Esophagus muscularis mucosa (tissue), 4 donors: Measurements from ENCODE around the gene SNX3. TPM values are rescaled to one million over a fixed set of nuclear protein-coding genes. Genes with fewer than 3 reads are reported as not detected.
"Not testable (repeated sequence)": the region's sequence is repeated elsewhere in the genome, so short reads cannot be mapped to it uniquely, and the experiment has no call there.

Experiments
- DNase-seq: peaks from one replicate; pipeline ENCODE4 v3.0.0-alpha.2; 2017; ENCODE audit errors: extremely low spot score
- H3K27ac ChIP-seq, 4 donors: fragments of 200-600 bp; sonication (generic); replicated peaks in 1 of 4; 1 replicate in 3 of 4; 2 replicates in 1 of 4; pipeline ENCODE4 v1.5.1; 2016 to 2019; ENCODE audit warnings: mild to moderate bottlenecking in 1 of 4
- H3K27me3 ChIP-seq, 4 donors: fragments of 200-600 bp; sonication (generic); one replicate each; pipeline versions ENCODE4 v1.5.1 to v1.6.0; 2016 to 2019
- H3K36me3 ChIP-seq, 4 donors: fragments of 200-600 bp; sonication (generic); one replicate each; pipeline ENCODE4 v1.5.1; 2016 to 2019
- H3K4me1 ChIP-seq, 4 donors: fragments of 200-600 bp; sonication (generic); one replicate each; pipeline ENCODE4 v1.5.1; 2016 to 2019
- H3K4me3 ChIP-seq, 4 donors: fragments of 200-600 bp; sonication (generic); 1 replicate in 2 of 4; 2 replicates in 2 of 4; pipeline ENCODE4 v1.5.1; 2016 to 2019; ENCODE audit warnings: mild to moderate bottlenecking in 4 of 4, moderate library complexity in 1 of 4
- H3K9me3 ChIP-seq, 4 donors: fragments of 200-600 bp; sonication (generic); 1 replicate in 3 of 4; 2 replicates in 1 of 4; pipeline ENCODE4 v1.5.1; 2016 to 2019
- EP300 ChIP-seq: sonication (generic); formaldehyde crosslinking; IDR thresholded peaks from one replicate; pipeline ENCODE4 v1.6.1; 2017; ENCODE audit warnings: antibody characterized with exemption
- POLR2A ChIP-seq: fragments of 450-650 bp; IDR thresholded peaks from one replicate; pipeline ENCODE4 v1.6.1; 2017; ENCODE audit warnings: antibody characterized with exemption, moderate library complexity, mild to moderate bottlenecking, low read depth
- POLR2AphosphoS5 ChIP-seq, 2 donors: sonication (generic); formaldehyde crosslinking; IDR thresholded peaks; one replicate each; pipeline ENCODE4 v1.6.1; 2017; ENCODE audit warnings: antibody characterized with exemption in 2 of 2
- WGBS: methylation state at CpG from one replicate; pipeline ENCODE4 v1.1.5; 2018; 5-methylcytosine and 5-hydroxymethylcytosine counted together
- intact Hi-C: fragments of 100-400 bp; cut with DNase I; formaldehyde crosslinking; loops from one replicate; pipeline ENCODE4 v1.15.1; 2023
- total RNA-seq, 4 donors: library from RNA; depleted of rRNA; stranded (reverse); fragments of >200 nt; gene quantifications; one replicate each; pipeline versions ENCODE4 v1.1.0 to v1.2.1, GENCODE V29; 2016
- TF ChIP-seq, protein P1 (sequence below), 3 experiments: fragments of 200-600 bp in 2 of 3; fragments of 450-650 bp in 1 of 3; sonication (generic) in 2 of 3; IDR thresholded peaks; one replicate each; pipeline ENCODE4 v1.5.1; 2017 to 2019; ENCODE audit warnings: antibody characterized with exemption in 3 of 3, mild to moderate bottlenecking in 2 of 3, moderate library complexity in 1 of 3

Gene SNX3
- total RNA-seq, 4 donors from 2014 or later = 148 to 176 (median 151) TPM

DNA sequence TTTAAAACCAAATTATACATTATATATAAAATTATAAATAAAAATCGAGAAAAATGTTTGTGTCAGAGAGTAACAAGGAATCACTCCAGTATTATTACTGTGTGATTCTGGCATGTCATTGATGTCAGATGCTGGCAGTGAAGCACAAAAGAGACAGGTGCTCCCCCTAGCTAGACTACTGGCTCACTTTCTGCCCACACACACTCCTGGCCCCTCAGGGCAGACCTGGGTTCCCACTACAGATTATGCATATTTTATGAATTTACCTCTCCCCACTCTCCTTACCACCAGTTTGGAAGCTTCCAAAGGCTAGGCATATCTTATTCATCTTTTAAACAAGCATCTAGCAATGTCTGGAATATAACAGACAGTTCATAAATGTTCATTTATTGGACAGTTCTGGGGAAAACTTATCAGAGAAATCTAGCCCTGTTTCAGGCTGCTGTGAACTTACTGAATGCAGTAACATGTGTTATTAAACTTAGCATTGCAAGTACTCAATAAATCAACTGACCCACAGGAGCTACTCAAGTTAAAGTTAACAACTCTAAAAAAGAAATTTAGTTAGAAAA is 12.8 kb downstream of the SNX3 start:
- intact Hi-C loops = no loop called here
- H3K4me1 ChIP-seq = peaks cover 25 to 52% (median 32%) of the 10 kb centered on the region in 4 donors
- no peak for DNase-seq
- no peaks in the 10 kb centered on the region for H3K9me3 ChIP-seq
- no peaks in the 10 kb centered on the region for H3K27me3 ChIP-seq
- no peak overlapping the region for H3K27ac ChIP-seq
- H3K4me3 ChIP-seq = no peak overlapping the region
- H3K36me3 ChIP-seq = peaks cover 0 to 5% (median 2%) of the 10 kb centered on the region in 4 donors
- TF ChIP-seq EP300 (no peak), POLR2A (no peak), POLR2AphosphoS5 (IDR thresholded peaks at IDR 0.05) (no peak)
- TF ChIP-seq, protein P1, sequence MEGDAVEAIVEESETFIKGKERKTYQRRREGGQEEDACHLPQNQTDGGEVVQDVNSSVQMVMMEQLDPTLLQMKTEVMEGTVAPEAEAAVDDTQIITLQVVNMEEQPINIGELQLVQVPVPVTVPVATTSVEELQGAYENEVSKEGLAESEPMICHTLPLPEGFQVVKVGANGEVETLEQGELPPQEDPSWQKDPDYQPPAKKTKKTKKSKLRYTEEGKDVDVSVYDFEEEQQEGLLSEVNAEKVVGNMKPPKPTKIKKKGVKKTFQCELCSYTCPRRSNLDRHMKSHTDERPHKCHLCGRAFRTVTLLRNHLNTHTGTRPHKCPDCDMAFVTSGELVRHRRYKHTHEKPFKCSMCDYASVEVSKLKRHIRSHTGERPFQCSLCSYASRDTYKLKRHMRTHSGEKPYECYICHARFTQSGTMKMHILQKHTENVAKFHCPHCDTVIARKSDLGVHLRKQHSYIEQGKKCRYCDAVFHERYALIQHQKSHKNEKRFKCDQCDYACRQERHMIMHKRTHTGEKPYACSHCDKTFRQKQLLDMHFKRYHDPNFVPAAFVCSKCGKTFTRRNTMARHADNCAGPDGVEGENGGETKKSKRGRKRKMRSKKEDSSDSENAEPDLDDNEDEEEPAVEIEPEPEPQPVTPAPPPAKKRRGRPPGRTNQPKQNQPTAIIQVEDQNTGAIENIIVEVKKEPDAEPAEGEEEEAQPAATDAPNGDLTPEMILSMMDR (IDR thresholded peaks at IDR 0.05) = no peak
- 70% methylated on average over 1 of the region's 1 CpG for WGBS

DNA sequence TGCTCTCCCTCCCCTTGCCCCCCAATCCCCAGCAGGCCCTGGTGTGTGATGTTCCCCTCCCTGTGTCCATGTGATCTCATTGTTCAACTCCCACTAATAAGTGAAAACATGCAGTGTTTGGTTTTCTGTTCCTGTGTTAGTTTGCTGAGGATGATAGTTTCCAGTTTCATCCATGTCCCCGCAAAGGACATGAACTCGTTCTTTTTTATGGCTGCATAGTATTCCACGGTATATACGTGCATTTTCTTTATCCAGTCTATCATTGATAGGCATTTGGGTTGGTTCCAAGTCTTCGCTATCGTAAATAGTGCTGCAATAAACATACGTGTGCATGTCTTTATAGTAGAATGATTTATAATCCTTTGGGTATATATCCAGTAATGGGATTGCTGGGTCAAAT is 15.7 kb downstream of the SNX3 start:
- H3K4me3 ChIP-seq, DNase-seq, intact Hi-C loops, H3K36me3 ChIP-seq, H3K27me3 ChIP-seq, H3K9me3 ChIP-seq, H3K27ac ChIP-seq: not testable (repeated sequence)
- whole genome bisulfite sequencing = 95% methylated on average over 7 of the region's 7 CpGs
- H3K4me1 ChIP-seq = peaks cover 2 to 26% (median 7%) of the 10 kb centered on the region in 4 donors

DNA sequence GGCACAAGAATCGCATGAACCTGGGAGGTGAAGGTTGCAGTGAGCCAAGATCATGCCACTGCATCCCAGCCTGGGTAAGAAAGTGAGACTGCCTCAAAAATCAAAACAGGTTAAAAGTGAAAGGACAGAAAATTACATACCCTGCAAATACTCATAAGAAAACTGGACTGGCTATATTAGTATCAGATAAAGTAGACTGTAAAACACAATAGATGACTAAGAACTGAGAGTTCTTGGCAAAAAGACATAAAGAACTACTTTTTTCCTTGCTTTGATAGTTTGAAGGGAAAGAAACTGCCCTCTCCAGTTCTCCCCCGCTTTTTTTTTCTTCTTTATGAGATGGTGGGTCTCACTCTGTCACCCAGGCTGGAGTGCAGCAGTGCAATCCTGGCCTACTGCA is 17.0 kb downstream of the SNX3 start:
- no peak for DNase-seq
- Histone ChIP-seq H3K4me3 (no peak overlapping the region), H3K27me3 (no peaks in the 10 kb centered on the region), H3K9me3 (peaks cover 0 to 7% (median 0%) of the 10 kb centered on the region in 4 donors), H3K27ac (no peak overlapping the region), H3K36me3 (peaks cover 0 to 10% (median 6%) of the 10 kb centered on the region in 4 donors), H3K4me1 (peaks cover 0 to 15% (median 4%) of the 10 kb centered on the region in 4 donors)
- TF ChIP-seq, protein P1 (IDR thresholded peaks at IDR 0.05) = no peak
- TF ChIP-seq EP300 (no peak), POLR2AphosphoS5 (IDR thresholded peaks at IDR 0.05) (no peak), POLR2A (no peak)
- intact Hi-C loops = no loop called here
- WGBS = 83% methylated on average over 2 of the region's 2 CpGs

DNA sequence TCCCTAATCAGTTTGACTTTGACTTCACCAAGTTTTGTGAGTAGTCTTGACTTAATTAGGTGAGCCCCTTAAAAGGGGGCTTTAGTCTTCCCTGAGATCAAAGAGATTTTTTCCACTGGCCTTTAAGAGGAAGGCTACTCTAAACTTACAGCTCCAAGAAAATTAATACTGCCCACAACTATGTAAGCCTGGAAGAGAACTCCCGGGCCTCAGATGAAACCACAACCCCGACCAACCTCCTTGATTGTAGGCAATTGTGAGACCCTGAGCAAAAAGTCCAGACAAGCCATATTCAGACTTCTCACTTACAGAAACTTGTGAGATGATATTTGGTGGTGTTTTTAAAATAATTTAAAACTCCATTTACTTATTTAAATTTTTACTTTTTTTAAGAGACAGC is 18.1 kb downstream of the SNX3 start:
- H3K36me3 ChIP-seq = peaks cover 0 to 10% (median 8%) of the 10 kb centered on the region in 4 donors
- WGBS = 100% methylated on average over 2 of the region's 2 CpGs
- intact Hi-C loops = no loop called here

DNA sequence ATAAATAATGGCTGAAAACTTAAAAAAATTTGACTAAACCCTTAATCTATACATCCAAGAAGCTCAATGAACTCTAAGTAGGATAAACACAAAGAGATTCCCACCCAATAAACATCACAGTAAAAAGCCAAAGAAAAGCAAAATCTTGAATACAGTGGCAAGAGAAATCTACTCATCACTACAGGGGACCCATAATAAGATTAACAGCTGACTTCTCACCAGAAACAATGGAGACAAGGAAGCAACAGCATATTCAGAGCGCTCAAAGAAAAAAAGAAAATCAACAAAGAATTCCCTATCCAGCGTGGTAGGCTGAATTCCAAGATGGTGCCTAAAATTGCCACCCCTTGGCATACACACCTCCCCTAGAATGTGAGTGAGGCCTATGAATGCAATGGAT is 18.6 kb downstream of the SNX3 start:
- Histone ChIP-seq H3K36me3 (peaks cover 0 to 14% (median 11%) of the 10 kb centered on the region in 4 donors), H3K4me1 (peaks cover 0 to 5% (median 2%) of the 10 kb centered on the region in 4 donors), H3K27ac (no peak overlapping the region), H3K27me3 (no peaks in the 10 kb centered on the region), H3K9me3 (peaks cover 0 to 7% (median 0%) of the 10 kb centered on the region in 4 donors), H3K4me3 (no peak overlapping the region)
- TF ChIP-seq POLR2A (no peak), EP300 (no peak), POLR2AphosphoS5 (IDR thresholded peaks at IDR 0.05) (no peak)
- TF ChIP-seq, protein P1 (IDR thresholded peaks at IDR 0.05) = no peak
- intact Hi-C loops = no loop called here
- DNase-seq = no peak
- WGBS = 98% methylated on average over 2 of the region's 2 CpGs

More for the DNA sequence above, 18.1 kb downstream of the SNX3 start:
- Histone ChIP-seq H3K4me3 (no peak overlapping the region), H3K27ac (no peak overlapping the region), H3K4me1 (peaks cover 0 to 5% (median 2%) of the 10 kb centered on the region in 4 donors), H3K27me3 (no peaks in the 10 kb centered on the region), H3K9me3 (peaks cover 0 to 7% (median 0%) of the 10 kb centered on the region in 4 donors)
- no peak for DNase-seq
- TF ChIP-seq, protein P1 (IDR thresholded peaks at IDR 0.05) = no peak
- TF ChIP-seq POLR2AphosphoS5 (IDR thresholded peaks at IDR 0.05) (no peak), EP300 (no peak), POLR2A (no peak)
